ENCODE data around the gene BRINP3.
A peak's percentile ranks its signal among the peaks of the same experiment; 100 is the strongest.

Gene BRINP3

GRCh38 chr1:190444464-190444863 is 33.2 kb downstream of the BRINP3 start:
- no peak for DNase-seq

- DNase-seq = no peak
These were observed 38.2 kb downstream of the BRINP3 start for GRCh38 chr1:190439447-190439846.

GRCh38 chr1:190436615-190437014 is 41.0 kb downstream of the BRINP3 start:
- DNase-seq = peak; percentile 29 to 44

- DNase-seq = no peak
These were observed 47.7 kb downstream of the BRINP3 start for GRCh38 chr1:190429932-190430331.

- DNase-seq = no peak
These were observed 48.5 kb downstream of the BRINP3 start for GRCh38 chr1:190429141-190429540.

- DNase-seq = peak in 1 of 2 experiments; percentile 6
These were observed 61.4 kb downstream of the BRINP3 start for GRCh38 chr1:190416239-190416638.

GRCh38 chr1:190413142-190413541 is 64.5 kb downstream of the BRINP3 start:
- no peak for DNase-seq

- no peak for DNase-seq
These were observed 74.3 kb downstream of the BRINP3 start for GRCh38 chr1:190403402-190403801.

- no peak for DNase-seq
These were observed 78.4 kb downstream of the BRINP3 start for GRCh38 chr1:190399233-190399632.

GRCh38 chr1:190391582-190391981 is 86.1 kb downstream of the BRINP3 start:
- no peak for DNase-seq

- DNase-seq = no peak
These were observed 99.7 kb downstream of the BRINP3 start for GRCh38 chr1:190377991-190378390.

- no peak for DNase-seq
These were observed 100.4 kb downstream of the BRINP3 start for GRCh38 chr1:190377294-190377693.

GRCh38 chr1:190376044-190376443 is 101.6 kb downstream of the BRINP3 start:
- no peak for DNase-seq

GRCh38 chr1:190373705-190374336 is 103.8 kb downstream of the BRINP3 start:
- DNase-seq = peak; percentile 50 to 67

- no peak for DNase-seq
These were observed 110.5 kb downstream of the BRINP3 start for GRCh38 chr1:190367200-190367599.

GRCh38 chr1:190365283-190365682 is 112.4 kb downstream of the BRINP3 start:
- no peak for DNase-seq

- no peak for DNase-seq
These were observed 124.0 kb downstream of the BRINP3 start for GRCh38 chr1:190353538-190354101.

GRCh38 chr1:190344454-190344853 is 133.2 kb downstream of the BRINP3 start:
- DNase-seq = no peak

GRCh38 chr1:190338829-190339228 is 138.8 kb downstream of the BRINP3 start:
- no peak for DNase-seq

- DNase-seq = no peak
These were observed 148.8 kb downstream of the BRINP3 start for GRCh38 chr1:190328871-190329270.

GRCh38 chr1:190328361-190328760 is 149.3 kb downstream of the BRINP3 start:
- DNase-seq = no peak

- DNase-seq = no peak
These were observed 150.4 kb downstream of the BRINP3 start for GRCh38 chr1:190327271-190327670.

GRCh38 chr1:190323530-190323929 is 154.1 kb downstream of the BRINP3 start:
- DNase-seq = no peak

- no peak for DNase-seq
These were observed 155.4 kb downstream of the BRINP3 start for GRCh38 chr1:190322274-190322673.

- peak; percentile 43 to 55 for DNase-seq
These were observed 156.7 kb downstream of the BRINP3 start for GRCh38 chr1:190320952-190321351.
